BE2C (cell line): ENCODE data around the gene UMAD1.

ENCODE experiments used
- DNase-seq: peaks from one replicate; pipeline ENCODE4 v3.0.0-alpha.2; 2020
- H3K27me3 ChIP-seq: fragments of 250-450 bp; sonication (Bioruptor Pico); 2 replicates; pipeline ENCODE4 v1.5.1; 2020; ENCODE audit warnings: mild to moderate bottlenecking
- H3K36me3 ChIP-seq: fragments of 250-450 bp; sonication (Bioruptor Pico); 2 replicates; pipeline ENCODE4 v1.5.1; 2020; ENCODE audit warnings: mild to moderate bottlenecking
- H3K4me1 ChIP-seq: fragments of 250-450 bp; sonication (Bioruptor Pico); 2 replicates; pipeline ENCODE4 v1.5.1; 2020
- H3K4me3 ChIP-seq: 2 replicates; pipeline ENCODE4 v1.5.1; 2011; ENCODE audit warnings: low read depth, low read length
- H3K9me3 ChIP-seq: fragments of 250-450 bp; sonication (Bioruptor Pico); 2 replicates; pipeline ENCODE4 v1.5.1; 2020
- CTCF ChIP-seq: IDR thresholded peaks from 2 replicates; pipeline ENCODE4 v1.5.1; 2012; ENCODE audit warnings: mild to moderate bottlenecking, low read depth, low read length

The UMAD1 gene

GRCh38 chr7:7895004-7895650, 254.6 kb downstream of the UMAD1 start:
- Histone ChIP-seq H3K4me1 (no peaks in the 10 kb centered on the region; the same call in 1 of the 2 replicates), H3K4me3 (no peak overlapping the region), H3K36me3 (no peaks in the 10 kb centered on the region), H3K9me3 (no peaks in the 10 kb centered on the region), H3K27me3 (no peaks in the 10 kb centered on the region)
- no peak for TF ChIP-seq CTCF
- no peak for DNase-seq

GRCh38 chr7:7895754-7896153, 255.2 kb downstream of the UMAD1 start:
- H3K4me3 ChIP-seq: no peak overlapping the region
- TF ChIP-seq CTCF: no peak
- no peak for DNase-seq

GRCh38 chr7:7897509-7897908, 257.0 kb downstream of the UMAD1 start:
- Histone ChIP-seq H3K4me3 (no peak overlapping the region), H3K9me3 (no peaks in the 10 kb centered on the region), H3K36me3 (no peaks in the 10 kb centered on the region), H3K4me1 (no peaks in the 10 kb centered on the region; the same call in 1 of the 2 replicates), H3K27me3 (no peaks in the 10 kb centered on the region)
- TF ChIP-seq CTCF: no peak
- no peak for DNase-seq

More at GRCh38 chr7:7895754-7896153, 255.2 kb downstream of the UMAD1 start:
- no peaks in the 10 kb centered on the region for H3K9me3 ChIP-seq
- H3K36me3 ChIP-seq: no peaks in the 10 kb centered on the region
- H3K27me3 ChIP-seq: no peaks in the 10 kb centered on the region
- H3K4me1 ChIP-seq: no peaks in the 10 kb centered on the region; the same call in 1 of the 2 replicates

GRCh38 chr7:7897949-7898515, 257.5 kb downstream of the UMAD1 start:
- TF ChIP-seq CTCF: no peak
- Histone ChIP-seq H3K4me1 (no peaks in the 10 kb centered on the region; the same call in 1 of the 2 replicates), H3K36me3 (no peaks in the 10 kb centered on the region), H3K9me3 (no peaks in the 10 kb centered on the region), H3K27me3 (no peaks in the 10 kb centered on the region), H3K4me3 (no peak overlapping the region)
- DNase-seq: no peak

GRCh38 chr7:7902845-7903244, 262.3 kb downstream of the UMAD1 start:
- Histone ChIP-seq H3K27me3 (no peaks in the 10 kb centered on the region), H3K4me1 (no peaks in the 10 kb centered on the region; the same call in 1 of the 2 replicates), H3K36me3 (no peaks in the 10 kb centered on the region), H3K4me3 (no peak overlapping the region), H3K9me3 (no peaks in the 10 kb centered on the region)
- no peak for TF ChIP-seq CTCF
- no peak for DNase-seq

- Histone ChIP-seq H3K4me1 (no peaks in the 10 kb centered on the region), H3K4me3 (no peak overlapping the region), H3K27me3 (no peaks in the 10 kb centered on the region), H3K9me3 (no peaks in the 10 kb centered on the region), H3K36me3 (no peaks in the 10 kb centered on the region)
- DNase-seq: no peak
- TF ChIP-seq CTCF: no peak
Measured at GRCh38 chr7:7907306-7907705, 266.8 kb downstream of the UMAD1 start.
